Right ventricle myocardium superior (tissue), 1 donor: ENCODE results near the gene FAM151B. TPM values are rescaled to one million over a fixed set of nuclear protein-coding genes. Genes with fewer than 3 reads are reported as not detected.
"Not testable (repeated sequence)": the region's sequence is repeated elsewhere in the genome, so short reads cannot be mapped to it uniquely, and the experiment has no call there.

Source experiments
- ATAC-seq: fragments of 200-7000 bp; cut with Tn5 transposase; one replicate; pipeline ENCODE4 v1.9.1; 2020; ENCODE audit warnings: mild to moderate bottlenecking; ENCODE audit not compliant: poor library complexity
- DNase-seq: peaks from one replicate; pipeline ENCODE4 v3.0.0-alpha.2; 2020
- intact Hi-C: fragments of 100-400 bp; cut with DNase I; formaldehyde crosslinking; loops from one replicate; pipeline ENCODE4 v1.11.2; 2022
- total RNA-seq: library from RNA; stranded (reverse); fragmentation: NEBNext Ultra II Directional; extraction: Animal tissue kit (Norgen Biotek cat#: 25700); gene quantifications from one replicate; pipeline ENCODE4 v1.2.1, GENCODE V29; 2021
- donor health status: DM: no; HTN: yes; CAD: no; lungs with severe emphysema.

Gene FAM151B
- total RNA-seq, 1 donor from 2014 or later = 1.5 TPM

DNA sequence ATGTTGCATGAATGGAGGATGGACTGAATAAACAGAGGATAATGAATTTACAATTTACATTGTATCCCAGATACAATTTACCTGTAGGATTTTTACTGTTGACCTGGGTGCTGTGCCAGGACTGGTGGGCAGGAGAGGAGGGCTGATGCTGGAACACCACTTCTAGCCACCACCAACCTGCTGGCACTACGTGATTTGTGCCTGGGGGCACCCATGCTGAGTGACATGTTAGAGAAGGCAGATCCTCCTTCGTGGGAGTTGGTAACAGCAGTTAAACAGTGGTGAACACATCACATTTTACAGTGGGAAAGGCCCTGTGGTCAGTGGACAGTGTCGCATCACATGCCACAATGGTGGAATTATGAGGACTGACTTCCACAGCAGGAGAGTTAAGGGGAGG lies 85.2 kb downstream of the FAM151B start:
- DNase-seq (no peak), ATAC-seq (no peak)
- intact Hi-C loops = no loop called here

DNA sequence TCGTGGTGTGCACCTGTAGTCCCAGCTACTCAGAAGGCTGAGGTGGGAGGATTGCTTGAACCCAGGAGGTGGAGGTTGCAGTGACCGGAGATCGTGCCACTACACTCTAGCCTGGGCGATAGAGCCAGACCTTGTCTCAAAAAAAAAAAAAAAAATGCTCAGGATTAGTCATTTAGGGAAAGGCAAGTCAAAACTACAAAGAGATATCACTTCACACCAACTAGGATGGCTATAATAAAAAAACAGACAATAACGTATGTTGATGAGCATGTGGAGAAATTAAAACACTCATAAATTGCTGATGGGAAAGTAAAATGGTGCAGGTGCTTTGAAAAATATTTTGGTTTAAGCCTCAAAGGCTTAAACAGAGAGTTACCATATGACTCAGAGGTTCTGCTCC lies 88.5 kb downstream of the FAM151B start:
- intact Hi-C loops = no loop called here
- no peak for ATAC-seq
- no peak for DNase-seq

DNA sequence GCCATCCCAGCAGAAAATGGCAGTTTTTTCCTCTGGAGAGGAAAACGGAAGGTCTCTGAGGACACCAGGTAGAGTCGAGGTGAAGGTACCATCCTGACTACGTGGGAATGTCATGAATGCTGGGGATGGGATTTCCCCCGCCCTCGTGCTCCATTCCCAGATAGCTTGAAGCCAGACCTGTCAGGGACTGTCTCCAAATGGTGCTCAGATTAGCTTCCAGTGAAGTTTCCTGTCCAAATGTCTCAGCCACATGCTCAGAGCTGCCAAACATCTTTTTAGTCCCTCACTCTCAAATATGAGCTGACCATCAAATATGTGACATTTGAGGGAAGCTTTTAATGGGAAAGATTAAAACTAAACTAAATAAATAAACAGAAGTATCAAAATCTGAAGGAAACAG lies 89.8 kb downstream of the FAM151B start:
- DNase-seq (no peak), ATAC-seq (no peak)
- intact Hi-C loops = no loop called here

DNA sequence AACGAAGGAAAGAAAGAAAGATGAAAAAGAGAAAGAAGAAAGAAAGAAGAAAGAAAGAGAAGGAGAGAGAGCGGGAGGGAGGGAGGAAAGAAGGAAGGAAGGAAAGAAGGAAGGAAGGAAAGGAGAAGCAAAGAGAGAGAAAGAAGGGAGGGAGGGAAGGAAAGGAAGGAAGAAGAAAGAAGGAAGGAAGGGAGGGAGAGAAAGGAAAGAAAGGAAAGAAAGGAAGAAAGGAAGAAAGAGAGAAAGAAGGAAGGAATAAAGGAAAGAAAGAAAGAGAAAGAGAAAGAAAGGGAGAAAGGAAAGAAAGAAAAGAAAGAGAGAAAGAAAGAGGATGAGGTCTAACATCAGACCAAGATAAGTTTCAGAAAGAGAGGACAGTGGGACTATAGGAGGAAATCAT lies 91.2 kb downstream of the FAM151B start:
- no peak for DNase-seq
- intact Hi-C loops = no loop called here
- no peak for ATAC-seq

DNA sequence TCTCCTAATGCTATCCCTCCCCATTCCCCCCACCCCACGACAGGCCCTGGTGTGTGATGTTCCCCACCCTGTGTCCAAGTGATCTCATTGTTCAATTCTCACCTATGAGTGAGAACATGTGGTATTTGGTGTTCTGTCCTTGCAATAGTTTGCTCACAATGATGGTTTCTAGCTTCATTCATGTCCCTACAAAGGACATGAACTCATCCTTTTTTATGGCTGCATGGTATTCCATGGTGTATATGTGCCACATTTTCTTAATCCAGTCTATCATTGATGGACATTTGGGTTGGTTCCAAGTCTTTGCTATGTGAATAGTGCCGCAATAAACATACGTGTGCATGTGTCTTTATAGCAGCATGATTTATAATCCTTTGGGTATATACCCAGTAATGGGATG lies 92.4 kb downstream of the FAM151B start:
- DNase-seq, intact Hi-C loops, ATAC-seq: not testable (repeated sequence)

DNA sequence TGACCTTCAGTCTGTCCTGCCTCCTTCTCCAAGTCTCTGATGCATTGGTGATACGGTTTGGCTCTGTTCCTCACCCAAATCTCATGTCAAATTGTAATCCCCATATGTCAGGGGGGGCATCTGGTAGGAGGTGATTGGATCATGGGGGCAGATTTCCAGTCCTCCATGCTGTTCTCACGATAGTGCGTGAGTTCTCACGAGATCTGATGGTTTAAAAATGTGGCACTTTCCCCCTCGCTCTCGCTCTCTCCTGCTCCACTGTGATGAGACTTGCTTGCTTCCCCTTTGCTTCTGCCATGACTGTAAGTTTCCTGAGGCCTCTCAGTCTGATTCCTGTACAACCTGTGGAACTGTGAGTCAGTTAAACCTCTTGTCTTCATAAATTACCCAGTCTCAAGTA lies 96.9 kb downstream of the FAM151B start:
- ATAC-seq (no peak), DNase-seq (no peak)
- intact Hi-C loops = no loop called here

DNA sequence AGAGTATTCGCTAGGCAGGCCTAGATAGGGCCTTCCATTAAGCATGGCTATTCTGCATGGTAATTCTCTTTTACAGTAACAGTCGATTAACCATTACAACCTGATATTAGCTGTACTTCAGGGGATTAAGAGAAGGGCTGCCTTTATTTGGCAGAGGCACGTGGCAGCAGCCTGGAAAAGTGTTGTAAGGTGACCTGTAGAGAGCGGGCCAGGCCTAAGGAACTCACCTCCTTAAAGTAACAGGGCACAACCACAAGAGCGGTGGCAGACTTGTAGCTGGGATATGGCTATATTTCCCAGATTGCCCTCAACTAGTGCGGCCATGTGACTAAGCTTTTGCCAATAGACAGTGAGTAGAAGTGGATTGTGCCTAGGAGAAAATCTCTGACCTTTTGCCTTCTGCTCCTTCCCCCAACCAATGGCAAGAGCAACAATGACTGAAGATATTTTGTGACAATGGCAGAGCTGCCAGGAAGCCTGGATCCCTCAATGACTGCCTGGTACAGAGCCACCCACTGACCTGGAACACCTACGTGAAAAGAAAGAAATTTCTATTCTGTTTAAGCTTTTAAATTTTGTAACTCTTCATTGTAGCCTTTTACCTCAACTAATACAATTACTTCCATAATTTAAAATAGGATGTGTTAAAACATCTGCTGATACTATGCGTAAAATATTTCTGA lies 101.1 kb downstream of the FAM151B start:
- ATAC-seq = no peak
- no peak for DNase-seq
- intact Hi-C loops = no loop called here

DNA sequence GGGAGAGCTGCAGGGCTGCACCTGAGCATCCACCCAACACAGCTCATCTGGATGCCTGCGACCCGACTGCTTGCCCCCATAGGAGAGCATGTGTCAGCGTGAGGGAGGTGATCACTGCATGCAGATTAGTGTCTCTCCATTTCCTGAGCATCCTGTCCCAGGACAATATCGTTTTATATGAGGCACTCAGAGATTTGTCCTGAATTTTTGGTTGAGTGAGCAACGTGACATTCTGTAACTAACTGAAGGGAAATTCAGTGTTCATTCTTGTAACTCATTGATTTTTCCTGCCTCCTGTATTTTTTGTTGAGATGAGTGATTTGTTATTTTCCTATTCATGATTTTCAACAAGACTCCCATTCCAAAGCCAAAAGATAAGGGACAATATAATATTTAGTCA lies 102.9 kb downstream of the FAM151B start:
- no peak for ATAC-seq
- intact Hi-C loops = no loop called here
- DNase-seq = no peak

DNA sequence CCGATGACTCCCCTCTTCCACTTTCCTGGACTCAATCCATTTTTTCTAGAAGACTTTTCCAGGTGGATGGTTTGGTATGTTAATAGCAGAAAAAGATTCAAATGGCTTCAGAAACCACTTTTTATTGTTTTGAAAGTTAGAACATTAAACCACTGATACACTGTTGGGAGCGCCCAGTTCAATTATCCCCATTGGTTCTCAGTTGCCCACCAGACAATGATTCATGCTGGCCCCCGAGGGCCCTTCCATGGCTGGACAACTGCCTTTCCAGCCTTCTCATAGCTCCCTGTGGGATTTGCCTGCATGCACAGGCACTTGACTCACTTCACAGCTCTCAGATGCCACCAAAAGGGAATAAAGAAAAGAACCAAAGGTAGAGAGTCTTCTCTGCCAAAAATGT lies 103.5 kb downstream of the FAM151B start:
- intact Hi-C loops = no loop called here
- ATAC-seq = no peak
- DNase-seq = no peak

DNA sequence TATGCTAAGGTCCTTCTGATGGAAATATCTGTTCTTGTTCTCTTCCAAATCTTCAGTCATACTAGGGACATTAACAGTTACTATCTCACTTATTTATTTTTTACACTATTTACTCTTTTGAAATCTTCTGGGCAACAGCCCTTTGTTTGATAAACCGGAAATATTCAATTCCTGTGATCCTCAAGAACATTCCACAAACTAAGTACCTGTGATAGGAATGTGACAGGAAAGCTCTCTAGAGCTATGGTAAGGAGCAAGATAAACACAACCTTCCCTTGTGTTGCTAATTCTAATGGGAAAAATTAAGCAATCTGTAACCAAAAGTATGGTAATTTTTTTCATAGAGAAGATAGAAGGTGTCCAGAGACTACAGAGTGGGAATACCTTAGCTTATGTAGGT lies 104.2 kb downstream of the FAM151B start:
- DNase-seq (no peak), ATAC-seq (no peak)
- intact Hi-C loops = no loop called here

Other genes starting within 250 kb of the FAM151B start
- gene SERINC5, start 232.1 kb upstream of the FAM151B start, total RNA-seq = 10.7 TPM
- gene SPZ1, start 168.1 kb upstream of the FAM151B start, total RNA-seq = not detected
- 29.6 TPM for gene ZFYVE16, start 80.0 kb upstream of the FAM151B start, total RNA-seq
- gene ANKRD34B, start 82.2 kb downstream of the FAM151B start, total RNA-seq = not detected
- 10.5 TPM for gene MSH3, start 166.6 kb downstream of the FAM151B start, total RNA-seq
- gene DHFR, start 166.9 kb downstream of the FAM151B start, total RNA-seq = 10.7 TPM